ENCODE measurements around the gene SOAT1.

DNA sequence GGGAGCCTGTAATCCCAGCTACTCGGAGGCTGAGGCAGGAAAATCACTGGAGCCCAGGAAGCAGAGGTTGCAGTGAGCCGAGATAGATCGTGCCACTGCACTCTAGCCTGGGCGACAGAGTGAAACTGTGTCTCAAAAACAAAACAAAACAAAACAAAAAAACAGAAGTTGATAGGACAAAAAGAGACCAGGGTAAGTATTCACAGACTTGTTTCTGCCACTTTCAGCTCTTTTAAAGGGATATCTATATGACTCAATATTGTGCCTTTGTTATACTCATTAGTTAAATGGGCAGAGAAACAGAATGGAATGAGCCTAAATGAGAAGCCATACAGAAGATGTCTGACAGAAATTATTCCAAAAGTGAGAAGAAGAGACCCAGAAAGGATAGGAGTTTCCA lies 41.0 kb upstream of the SOAT1 start:
- TF ChIP-seq, protein P1, sequence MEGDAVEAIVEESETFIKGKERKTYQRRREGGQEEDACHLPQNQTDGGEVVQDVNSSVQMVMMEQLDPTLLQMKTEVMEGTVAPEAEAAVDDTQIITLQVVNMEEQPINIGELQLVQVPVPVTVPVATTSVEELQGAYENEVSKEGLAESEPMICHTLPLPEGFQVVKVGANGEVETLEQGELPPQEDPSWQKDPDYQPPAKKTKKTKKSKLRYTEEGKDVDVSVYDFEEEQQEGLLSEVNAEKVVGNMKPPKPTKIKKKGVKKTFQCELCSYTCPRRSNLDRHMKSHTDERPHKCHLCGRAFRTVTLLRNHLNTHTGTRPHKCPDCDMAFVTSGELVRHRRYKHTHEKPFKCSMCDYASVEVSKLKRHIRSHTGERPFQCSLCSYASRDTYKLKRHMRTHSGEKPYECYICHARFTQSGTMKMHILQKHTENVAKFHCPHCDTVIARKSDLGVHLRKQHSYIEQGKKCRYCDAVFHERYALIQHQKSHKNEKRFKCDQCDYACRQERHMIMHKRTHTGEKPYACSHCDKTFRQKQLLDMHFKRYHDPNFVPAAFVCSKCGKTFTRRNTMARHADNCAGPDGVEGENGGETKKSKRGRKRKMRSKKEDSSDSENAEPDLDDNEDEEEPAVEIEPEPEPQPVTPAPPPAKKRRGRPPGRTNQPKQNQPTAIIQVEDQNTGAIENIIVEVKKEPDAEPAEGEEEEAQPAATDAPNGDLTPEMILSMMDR (conservative IDR thresholded peaks at IDR 0.05) = no peak
- TF ChIP-seq EZH2 (IDR thresholded peaks at IDR 0.05; ENCODE audit: low read depth) = no peak
